RPMI8226 (cell line): ENCODE data around the gene LASP1.
"Not testable (repeated sequence)": the region's sequence is repeated elsewhere in the genome, so short reads cannot be mapped to it uniquely, and the experiment has no call there.

Source experiments
- DNase-seq: peaks from one replicate; pipeline ENCODE4 v3.0.0-alpha.2; 2015

Gene LASP1

GRCh38 chr17:38911081-38911730, 41.3 kb downstream of the LASP1 start:
- DNase-seq, result no peak

GRCh38 chr17:38911731-38912081, 41.8 kb downstream of the LASP1 start:
- not testable (repeated sequence) for DNase-seq

GRCh38 chr17:38912221-38912813, 42.5 kb downstream of the LASP1 start:
- peak; percentile 40 for DNase-seq

- no peak for DNase-seq
Measured at GRCh38 chr17:38914741-38915638, 45.1 kb downstream of the LASP1 start.

- DNase-seq, result no peak
Measured at GRCh38 chr17:38915639-38915995, 45.8 kb downstream of the LASP1 start.

- DNase-seq, result no peak
Measured at GRCh38 chr17:38916771-38917170, 46.9 kb downstream of the LASP1 start.

DNA sequence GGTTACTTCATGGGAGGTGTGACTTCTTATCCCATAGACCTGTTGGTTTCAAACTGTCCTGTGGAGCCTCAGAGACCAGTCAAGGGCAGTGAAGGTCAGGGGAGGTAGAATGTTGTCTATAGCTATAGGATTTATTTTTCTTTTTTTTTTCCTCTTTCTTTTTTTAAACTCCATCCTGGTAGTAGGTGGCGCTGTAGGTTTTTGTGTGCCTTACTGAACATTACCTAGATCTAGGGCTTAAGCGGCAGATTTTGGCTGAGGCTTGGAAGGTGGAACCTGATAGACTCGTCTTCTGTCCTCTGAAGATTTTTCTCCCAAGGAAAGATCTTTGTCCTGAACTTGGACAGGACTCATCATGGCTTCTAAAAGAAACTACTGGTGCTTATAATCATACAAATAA, 47.4 kb downstream of the LASP1 start:
- peak; percentile 25 for DNase-seq

- no peak for DNase-seq
Measured at GRCh38 chr17:38918129-38918913, 48.5 kb downstream of the LASP1 start.

- no peak for DNase-seq
Measured at GRCh38 chr17:38918916-38919315, 49.1 kb downstream of the LASP1 start.

- DNase-seq, result no peak
Measured at GRCh38 chr17:38919316-38920078, 49.6 kb downstream of the LASP1 start.

GRCh38 chr17:38920374-38921291, 50.8 kb downstream of the LASP1 start:
- DNase-seq, result no peak

DNA sequence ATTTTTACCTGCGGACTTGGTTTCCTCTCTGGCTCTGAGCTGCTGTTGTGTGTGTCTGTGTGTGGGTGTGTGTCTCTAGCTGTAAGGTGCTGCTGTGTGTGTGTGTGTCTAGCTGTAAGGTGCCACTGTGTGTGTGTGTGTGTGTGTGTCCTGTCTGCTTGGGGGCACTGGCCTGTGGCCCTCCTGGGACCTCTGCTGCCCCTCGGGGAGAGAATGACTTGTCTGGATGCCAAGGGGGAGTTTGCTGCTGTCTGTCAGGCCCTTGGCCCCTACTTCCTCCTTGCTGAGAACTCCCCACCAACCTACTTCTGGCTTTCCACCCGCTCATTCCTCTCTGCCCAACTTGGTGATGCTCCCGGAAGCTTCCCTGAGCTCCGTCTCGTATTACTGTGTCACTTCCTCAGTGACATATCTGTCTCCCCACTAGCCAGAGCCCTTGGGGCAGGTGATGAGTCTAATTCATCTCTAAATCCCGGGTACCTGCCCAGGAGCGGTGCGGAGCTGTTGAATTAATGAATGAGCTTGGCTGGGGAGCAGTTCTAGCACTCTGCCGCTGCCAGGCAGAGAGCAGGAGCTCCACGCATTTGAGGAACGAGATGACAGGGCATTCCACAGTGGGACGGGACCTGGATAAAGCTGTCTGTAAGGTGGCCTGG, 52.0 kb downstream of the LASP1 start:
- DNase-seq, result no peak

DNA sequence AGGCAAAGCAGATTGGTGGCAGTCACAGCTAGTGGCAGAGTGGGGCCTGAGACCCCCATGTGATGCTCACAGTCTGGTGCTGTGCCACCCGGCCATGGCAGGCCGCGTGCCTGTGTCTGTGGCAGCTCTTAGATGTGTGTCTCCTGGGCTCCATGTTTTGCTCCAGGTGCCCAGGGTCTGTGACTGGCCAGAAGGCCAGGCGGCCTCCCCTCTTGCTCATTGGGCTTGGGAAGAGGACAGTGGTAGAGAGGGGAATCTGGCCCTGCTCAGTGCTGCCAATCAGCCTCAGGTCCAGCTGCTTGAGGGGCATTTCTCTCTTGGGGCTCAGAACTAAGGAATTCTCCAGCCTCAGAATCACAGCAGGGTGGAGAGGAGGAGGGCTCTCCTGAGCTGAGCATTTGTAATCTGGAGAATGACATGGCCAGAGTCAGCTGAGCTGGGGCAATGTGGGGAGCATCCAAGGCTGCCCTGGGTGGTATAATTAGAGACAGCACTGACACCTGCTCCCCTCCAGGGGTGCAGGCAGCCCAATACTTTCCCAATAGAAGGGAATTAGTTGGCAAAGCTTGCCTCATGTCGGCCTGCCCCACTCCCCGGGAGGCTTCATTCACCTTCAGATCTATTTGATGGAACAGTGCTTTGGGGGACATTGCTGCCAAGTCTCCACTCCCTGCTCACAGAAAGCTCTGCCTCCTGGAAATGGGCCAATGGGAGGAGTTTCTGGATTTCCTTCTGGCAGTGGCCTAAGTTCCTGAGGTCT, 52.9 kb downstream of the LASP1 start:
- DNase-seq, result peak; percentile 51

GRCh38 chr17:38925263-38925995, 55.6 kb downstream of the LASP1 start, which contains the start of gene LASP1NB:
Gene LASP1NB (plus strand): TSS chr17:38925614.
- DNase-seq, result no peak

DNA sequence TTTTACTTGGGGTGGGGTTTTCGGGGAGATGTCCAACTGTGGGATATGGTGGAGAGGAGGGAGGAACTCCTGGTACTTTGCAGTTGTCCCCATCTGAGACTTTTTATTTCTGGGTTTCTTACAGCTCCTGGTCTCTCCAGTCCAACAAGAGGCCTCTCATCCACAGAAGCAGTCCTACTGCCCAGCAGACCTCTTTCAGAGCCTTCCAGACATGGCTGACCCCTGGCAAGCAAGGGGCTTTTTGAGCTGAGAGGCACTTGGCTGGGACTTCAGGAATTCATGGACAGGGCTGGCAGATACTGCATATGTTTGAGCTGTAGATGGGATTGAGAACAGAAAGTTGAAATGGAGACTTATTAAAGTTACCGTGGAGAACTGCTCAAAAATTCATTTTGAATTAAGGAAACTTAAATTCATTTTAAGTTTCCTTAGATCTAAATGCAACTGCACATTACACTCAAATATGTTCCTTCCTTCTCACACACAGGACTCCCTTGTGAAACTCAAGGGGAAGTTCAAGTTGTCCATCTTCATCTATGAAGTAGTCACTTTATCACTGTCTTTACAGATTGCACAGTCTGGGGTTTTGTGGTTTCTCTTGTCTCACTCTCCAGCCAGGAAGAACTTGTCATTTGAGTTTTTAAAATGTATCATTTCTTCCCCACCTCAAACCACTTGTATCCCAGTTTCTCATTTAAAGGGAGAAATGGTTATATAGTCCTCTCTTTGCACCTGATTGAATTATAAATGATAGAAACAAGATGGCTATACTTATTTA, 56.6 kb downstream of the LASP1 start:
- no peak for DNase-seq

- not testable (repeated sequence) for DNase-seq
Measured at GRCh38 chr17:38930782-38931181, 60.9 kb downstream of the LASP1 start.

- DNase-seq, result not testable (repeated sequence)
Measured at GRCh38 chr17:38933962-38934361, 64.1 kb downstream of the LASP1 start.

DNA sequence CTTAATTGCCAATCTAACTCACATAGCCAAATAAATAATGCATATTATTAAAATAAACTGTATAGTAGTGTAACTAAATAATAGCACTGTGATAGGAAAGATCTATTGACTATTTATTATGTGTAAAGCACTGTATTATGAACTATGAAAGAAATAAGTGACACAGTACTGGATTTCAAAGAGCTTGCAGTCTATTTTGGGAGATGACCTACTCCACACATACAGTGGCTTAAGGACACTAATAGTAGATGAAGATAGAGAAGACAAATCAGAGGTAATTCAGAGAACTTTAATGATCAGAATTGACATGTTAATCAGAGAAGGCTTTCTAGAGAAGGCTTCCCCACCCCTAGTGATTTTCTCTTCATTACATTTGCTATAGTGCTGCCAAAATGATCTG, 70.1 kb downstream of the LASP1 start:
- DNase-seq, result no peak
